SW 1271 (cell line): ENCODE results near the gene CRADD.
"Not testable (repeated sequence)": the region's sequence is repeated elsewhere in the genome, so short reads cannot be mapped to it uniquely, and the experiment has no call there.

Experiments used
- DNase-seq, 2 experiments: peaks; one replicate each; lab custom pipeline; 2025; lab: John Stamatoyannopoulos, UW

The CRADD gene

DNA sequence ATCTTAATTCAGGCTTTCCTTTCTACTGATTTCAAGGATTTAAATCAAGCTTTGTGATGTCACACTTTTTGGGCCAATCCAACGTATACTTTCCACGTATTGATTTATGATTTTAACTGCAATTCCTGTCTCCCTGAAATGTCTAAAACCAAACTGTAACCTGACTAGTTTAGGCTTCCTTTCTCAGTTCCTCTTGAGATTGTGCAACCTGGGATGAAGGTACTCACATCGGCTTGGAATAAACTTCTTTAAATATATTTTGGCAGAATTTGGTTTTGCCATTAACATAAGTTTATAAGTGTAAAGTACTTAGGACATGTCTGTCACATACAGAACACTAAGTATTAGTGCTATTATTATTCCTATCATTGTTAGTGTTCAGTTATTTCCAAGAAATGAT is 224.6 kb downstream of the CRADD start:
- no peak for DNase-seq

DNA sequence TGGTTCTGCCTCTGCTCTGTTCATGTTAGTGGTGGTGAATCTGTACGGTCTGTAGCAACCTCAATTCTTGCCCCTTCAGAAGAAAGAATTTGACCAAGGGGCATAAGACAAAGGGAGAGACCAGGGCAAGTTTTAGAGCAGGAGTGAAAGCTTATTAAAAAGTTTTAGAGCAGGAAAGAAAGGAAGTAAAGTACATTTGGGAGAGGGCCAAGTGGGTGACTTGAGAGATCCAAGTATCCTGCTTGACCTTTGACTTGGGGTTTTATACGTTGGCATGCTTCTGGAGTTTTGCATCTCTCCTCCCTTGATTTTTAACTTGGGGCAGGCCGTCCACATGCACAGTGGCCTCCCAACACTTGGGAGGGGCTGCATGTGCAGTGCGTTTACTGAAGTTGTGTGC is 225.0 kb downstream of the CRADD start:
- DNase-seq, result no peak

DNA sequence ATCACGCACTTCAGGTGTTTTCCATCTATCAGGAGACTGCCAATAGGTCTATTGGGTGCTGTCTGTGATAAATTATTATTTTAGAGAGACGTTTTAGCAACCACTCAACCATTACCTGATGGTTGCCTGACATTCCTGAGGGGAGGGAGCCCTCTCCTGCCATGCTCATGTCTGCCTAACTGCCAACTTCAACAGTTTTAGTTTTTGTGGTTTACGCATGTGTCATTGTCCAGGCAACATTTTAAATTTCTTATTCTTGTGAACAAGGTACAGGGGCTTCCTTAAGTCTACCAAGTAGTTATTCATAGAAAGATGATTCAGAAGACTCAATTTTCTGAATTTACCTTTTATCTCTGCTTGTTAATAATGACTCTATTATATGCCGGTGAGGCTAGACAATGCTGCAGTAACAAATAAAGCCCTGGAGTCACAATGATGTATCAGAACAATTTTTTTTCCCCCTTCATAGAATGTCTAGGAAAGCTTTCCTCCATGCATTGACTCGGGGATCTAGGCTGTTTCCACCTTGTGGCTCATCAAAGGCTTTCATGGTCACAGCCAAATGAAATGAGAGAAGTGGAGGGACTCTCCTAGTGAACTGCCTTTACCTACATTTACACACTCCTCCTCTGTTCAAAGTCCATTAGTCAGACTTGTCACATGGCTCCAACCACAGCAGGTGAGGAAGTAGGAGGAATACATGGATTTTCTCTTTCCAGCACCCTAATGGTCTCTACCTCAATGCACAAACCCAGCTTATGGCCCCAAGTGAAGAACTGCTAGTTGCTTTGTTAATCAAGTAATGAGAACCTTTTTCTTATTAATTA is 225.8 kb downstream of the CRADD start:
- no peak for DNase-seq

DNA sequence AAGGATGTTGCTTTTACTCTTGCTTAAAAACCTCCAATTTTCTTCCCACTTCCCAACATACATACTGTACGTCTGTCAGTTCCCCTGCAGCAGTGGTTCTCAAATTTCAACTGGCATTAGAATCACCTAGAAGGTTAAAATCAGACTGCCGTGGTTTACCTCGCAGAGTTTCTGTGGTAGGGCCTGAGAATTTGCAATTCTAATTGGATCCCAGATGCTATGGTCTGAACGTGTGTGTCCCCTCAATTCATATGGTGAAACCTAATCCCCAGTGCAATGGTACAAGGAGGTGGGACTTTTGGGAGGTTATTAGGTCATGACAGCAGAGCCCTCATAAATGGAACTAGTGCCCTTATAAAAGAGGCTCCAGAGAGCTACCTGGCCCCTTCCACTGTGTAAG is 226.9 kb downstream of the CRADD start:
- DNase-seq, result no peak

DNA sequence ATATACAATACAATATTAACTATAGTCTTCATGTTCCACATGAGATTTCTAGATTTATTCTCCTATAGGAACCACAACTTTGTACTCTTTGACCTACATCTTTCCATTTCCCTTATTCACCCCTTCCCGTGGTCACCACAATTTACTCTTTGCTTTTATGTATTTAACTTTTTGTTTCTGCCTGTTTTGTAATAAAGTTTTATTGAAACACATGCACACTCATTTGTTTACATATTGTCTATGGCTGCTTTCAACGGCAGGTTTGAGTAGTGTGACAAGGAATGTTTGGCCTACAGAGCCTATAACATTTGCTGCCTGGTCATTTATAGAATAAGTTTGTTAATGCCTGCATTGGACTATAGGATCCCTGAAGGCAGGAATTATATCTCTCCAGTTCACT is 231.1 kb downstream of the CRADD start:
- DNase-seq, result no peak

DNA sequence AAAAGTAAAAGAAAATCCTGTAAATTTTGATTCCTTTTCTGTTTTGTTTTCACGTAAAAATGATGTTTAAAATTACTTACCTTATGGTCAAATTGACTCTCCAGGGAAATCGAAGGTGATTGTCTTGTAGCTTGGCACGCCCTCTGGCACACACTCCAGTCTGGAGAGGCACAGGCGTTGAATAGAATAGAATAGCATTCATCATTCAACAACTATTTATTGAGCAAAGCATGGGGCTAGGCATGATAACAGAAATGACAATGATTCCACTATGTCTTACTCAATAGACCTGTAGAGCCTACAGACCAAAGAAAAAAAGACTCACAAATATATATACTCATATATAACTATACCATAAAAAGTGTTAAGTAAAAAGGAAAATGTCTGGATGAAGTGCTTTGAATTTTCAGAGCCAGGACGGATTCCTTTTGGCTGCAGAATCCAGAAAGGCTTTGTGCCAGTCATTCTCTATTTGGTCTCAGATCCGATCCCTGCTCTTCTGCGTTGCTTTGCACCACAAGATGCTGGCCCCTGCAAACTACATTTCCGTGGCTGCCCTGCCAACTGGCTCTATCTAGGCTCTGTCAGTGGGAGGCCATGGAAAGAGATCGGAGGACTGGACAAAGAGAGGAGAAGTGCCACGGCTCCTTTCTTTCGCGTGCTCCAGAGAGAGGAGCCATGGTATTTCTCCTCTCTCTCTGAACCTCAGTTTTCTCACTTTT is 231.8 kb downstream of the CRADD start:
- DNase-seq, result no peak

DNA sequence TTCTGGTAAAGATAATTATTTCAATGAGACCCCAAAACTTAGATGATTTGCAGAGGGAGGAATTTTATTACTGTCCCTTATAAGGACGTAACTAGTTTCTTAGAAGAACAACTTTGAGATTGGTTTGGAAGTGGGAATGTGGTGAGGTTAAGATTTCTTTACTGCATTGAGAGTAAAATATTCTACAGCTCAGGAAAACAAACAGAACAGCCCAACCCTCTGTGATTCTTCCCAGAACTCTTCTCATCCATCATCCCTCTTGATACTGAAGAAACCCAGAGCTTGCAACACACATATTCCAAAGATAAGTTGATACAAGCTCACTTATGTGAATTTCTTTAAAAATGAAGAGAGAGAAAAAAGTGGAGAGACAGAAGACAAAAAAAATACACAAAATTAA is 234.2 kb downstream of the CRADD start:
- no peak for DNase-seq

DNA sequence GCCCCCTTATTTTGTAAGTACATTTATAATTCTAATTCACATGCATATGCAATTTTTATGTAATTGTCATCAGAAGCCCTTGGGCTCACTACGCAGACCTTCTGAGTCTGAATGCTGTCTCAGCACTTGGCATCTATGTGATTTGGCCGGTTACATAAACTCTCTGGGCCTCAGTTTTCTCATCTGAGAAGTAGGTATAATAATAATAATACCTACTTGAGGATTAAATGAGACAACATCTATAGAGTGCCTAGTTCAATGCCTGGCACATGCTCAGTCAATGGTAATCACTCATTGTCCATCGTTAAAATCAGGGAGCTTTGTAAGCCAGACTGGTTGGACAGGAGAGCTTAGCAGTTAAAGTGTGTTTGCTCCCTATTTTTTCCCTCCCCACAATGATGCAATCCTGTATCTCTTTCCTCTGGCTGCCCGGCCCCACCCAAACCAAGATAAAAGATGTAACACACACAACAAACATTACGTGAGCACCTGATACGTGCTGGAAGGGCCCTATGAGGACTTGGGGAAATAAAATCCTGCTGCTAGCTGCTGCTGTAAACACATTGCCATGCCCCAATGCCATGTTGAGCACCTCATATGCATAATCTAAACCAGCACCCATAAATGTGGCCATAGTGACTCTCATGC is 235.0 kb downstream of the CRADD start:
- no peak for DNase-seq

DNA sequence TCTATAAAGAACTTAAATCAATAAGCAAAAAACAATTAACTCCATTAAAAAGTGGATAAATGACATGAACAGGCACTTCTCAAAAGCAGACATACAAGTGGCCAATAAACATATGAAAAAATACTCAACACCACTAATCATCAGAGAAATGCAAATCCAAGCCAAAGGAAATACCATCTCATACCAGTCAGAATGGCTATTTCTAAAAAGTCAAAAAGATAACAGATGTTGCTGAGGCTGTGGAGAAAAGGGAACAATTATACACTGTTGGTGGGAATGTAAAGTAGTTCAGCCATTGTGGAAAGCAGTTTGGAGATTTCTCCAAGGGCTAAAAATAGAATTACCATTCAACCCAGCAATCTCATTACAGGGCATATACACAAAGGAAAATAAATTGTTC is 236.7 kb downstream of the CRADD start:
- no peak for DNase-seq

DNA sequence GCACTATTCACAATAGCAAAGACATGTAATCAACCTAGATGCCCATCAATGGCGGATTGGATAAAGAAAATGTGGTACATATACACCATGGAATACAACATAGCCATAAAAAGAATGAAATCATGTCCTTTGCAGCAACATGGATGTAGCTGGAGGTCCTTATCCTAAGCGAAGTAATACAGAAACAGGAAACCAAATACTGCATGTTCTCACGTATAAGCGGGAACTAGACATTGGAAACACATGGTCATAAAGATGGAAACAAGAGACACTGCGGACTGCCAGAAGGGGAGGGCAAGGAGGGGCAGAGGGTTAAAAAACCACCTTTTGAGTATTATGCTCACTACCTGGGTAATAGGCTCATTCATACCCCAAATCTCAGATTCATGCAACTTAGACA is 237.1 kb downstream of the CRADD start:
- no peak for DNase-seq

DNA sequence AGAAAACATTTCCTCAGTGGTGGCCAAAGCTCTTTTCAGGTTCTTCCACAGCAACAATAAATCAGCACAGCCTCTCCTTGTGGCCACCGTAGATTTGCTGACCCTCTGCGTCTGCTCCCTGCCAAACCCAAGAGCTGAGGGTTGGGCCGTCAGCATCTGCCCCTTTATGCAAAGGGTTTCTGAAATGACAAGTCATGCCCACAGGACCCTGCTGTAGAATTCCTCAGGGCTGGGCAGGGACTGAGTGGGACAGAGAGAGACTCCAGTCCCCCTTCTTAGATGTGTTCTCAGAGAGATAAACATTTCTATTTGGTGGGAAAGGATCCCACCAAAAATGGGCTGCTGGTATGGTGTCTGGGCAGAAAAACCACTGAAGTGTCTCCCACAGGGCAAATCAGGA is 238.2 kb downstream of the CRADD start:
- DNase-seq, result no peak

DNA sequence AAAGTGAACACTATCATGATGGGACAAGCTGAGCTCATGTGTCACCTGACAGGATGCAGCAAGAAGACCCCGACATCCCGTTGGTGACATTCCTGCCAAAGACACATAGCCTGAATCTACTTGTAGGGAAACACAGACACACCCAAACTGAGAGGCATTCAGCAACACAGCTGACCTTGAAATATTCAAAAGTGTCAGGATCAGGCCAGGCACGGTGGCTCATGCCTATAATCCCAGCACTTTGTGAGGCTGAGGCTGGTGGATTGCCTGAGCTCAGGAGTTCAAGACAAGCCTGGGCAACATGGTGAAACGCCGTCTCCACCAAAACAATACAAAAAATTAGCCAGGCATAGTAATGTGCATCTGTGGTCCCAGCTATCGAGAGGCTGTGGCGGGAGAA is 239.2 kb downstream of the CRADD start:
- DNase-seq, result no peak

DNA sequence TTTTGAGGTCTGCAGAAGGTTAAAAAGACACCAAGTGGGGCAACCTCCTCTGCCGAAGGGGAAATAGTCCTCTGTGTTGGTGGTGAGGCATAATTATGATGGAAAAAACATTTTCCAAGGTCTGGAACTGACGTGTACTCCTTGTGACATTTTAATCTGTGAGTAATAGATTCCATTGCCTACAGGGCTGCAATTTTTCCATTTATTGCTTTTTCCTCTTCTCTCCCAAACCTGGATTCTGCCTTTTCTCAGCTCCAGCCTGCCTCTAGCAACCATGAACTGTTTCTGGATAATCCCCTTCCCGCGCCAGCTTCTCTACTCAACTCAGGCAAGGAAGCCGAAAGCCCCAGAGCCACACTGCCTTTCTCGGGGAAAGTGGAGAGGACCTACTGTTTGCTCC is 241.1 kb downstream of the CRADD start:
- no peak for DNase-seq

DNA sequence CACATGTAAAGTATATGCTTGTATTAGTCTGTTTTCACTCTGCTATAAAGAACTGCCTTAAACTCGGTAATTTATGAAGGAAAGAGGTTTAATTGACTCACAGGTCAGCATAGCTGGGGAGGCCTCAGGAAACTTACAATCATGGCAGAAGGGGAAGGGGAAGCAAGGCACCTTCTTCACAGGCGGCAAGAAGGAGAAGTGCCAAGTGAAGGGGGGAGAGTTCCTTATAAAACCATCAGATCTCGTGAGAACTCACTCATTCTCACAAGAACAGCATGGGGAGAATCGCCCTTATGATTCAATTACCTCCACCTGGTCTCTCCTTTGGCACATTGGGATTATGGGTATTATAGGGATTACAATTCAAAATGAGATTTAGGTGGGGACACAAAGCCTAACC is 241.7 kb downstream of the CRADD start:
- no peak for DNase-seq

DNA sequence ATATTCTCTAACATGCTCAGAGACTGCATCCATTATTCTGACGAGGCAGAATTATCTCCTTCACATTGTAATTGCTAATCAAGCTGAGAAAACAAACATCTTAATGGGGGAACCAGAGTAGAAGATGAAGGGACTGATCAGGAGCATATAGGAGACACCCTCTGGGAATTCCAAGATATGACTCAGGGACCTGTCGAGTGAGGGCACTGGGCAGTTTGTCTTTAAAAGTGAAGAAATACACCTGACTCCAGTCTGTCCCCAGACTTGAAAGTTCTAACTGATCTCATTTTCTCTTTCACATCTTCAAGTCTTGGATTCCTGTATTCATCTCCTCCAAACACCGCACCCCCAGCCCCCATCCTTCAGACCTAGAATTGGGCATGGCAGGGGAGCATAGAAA is 244.3 kb downstream of the CRADD start:
- no peak for DNase-seq

DNA sequence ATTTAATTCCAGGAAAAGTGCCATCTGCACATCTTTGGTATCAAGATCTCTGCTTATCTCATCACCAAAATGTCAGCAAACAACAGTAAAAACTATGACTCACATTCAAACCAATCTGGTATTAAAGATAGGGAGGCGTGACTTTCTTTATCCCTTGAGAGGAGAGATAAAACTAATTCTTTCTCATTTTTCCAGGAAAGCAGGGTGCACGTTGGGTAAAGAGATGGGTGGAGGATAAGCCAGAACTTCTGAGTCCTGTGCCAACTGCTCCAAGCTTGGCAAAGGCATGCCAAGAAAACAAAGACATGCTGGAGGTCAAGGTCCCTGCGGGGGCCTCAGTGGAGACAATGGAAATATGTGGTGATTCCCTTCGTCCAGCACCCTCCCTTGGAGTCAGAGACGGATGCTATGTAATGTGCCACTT is 245.4 kb downstream of the CRADD start:
- DNase-seq, result no peak

DNA sequence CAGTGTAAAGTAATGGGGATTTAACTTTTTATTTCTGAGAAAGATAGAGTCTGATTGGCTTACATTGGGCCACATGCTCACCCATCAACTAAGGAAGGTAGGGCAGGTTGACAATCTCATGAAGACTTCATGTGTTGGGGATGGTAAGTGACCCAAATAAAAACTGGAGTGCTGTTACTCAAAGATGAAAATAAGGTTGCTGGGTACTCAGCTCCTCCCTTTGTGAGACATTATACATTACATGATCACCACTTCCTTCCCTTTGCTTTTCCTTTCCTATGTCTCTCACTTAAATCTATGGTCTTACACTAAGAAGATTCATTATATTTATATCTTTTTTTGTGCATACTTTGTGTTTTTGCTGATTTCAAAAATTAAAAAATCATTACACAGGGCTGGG is 247.2 kb downstream of the CRADD start:
- DNase-seq, result no peak

DNA sequence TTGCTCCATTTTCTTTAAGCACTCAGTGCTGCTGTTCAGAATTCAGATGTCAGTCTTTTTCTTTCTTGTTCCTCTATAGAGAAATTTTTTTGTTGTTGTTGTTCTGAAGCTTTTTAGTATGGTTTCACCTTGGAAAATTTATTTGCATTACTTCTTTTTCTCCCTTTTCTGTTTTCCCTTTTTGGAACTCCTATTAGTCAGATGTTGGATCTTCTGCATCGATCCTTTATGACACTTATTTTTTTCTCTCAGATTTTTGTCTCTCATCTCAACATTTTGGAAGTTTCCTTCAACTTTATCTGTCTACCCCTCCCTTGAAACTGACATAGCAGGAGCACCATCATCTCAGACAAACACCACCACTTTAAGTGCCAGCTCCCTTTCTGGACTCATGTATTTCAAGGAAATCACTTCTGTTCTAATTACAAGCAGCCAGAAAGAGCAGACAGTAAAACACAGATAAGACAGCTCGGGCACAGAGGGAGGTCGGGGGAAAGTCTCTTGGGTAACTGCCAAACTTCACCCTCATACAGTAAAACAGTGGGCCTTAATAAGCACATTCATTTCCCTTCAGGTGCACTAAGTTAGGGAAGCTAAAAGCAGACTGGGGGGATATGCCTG is 248.5 kb downstream of the CRADD start:
- DNase-seq, result no peak

DNA sequence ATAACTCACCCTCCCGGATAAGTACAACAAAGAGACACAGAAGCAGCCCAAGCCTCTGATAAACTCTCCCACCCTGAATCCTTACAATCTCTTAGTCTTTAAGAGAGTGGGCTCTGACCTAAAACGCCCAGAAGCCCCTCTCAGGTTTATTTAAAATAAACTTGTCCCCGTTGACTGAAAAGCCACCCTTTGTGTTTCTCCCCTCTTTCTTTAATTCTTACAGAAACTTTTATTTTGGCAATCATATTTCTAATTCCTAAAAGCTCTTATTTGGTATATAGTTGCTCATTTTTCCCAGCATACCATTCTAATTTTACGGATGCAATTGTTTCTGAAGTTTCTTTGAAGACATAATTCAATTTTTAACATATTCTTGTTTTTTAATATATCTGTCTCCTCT is 249.1 kb downstream of the CRADD start:
- DNase-seq, result no peak

DNA sequence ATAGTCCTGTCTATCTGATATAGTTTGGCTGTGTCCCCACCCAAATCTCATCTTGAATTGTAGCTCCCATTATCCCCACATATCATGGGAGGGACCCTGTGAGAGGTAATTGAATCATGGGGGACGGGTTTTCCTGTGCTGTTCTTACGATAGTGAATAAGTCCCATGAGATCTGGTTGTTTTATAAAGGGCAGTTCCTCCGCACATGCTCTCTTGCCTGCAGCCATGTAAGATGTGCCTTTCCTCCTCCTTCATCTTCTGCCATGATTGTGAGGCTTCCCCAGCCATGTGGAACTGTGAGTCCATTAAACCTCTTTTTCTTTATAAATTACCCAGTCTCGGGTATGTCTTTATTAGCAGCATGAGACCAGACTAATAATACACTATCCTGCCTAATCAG is 251.9 kb downstream of the CRADD start:
- not testable (repeated sequence) for DNase-seq

DNA sequence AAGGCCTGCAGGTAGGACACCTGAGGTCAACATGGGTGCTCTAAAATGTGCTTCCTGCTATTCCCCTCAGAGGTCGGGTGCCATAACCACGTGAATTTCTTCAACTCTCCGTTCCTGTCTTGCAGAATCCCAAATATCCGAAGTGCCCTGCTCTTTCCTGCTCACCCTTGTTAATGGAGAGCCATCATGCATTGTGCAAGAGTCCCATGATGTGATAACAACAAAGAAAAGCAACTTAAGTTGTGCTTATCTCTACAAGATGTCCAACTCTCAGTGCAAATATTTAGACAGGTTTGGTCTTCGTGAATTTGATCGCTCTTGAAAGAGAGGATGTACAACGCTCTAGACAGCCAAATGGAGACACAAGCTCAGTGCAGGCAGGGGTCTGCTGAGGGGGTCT is 260.6 kb downstream of the CRADD start:
- no peak for DNase-seq

DNA sequence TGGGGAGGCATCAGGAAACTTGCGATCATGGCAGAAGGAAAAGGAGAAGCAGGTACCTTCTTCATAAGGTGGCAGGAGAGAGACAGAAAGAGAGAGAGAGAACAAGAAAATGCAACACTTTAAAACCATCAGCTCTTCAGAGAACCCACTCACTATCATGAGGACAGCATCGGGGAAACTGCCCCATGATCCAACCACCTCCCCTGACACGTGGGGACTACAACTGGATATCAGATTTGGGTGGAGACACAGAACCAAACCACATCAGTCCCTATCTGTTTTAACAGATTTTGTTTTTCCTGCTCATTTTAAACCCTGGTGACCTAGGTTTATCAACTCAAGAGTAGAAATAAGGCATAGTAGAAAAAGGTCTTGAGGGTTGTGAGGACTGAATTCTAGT is 261.1 kb downstream of the CRADD start:
- no peak for DNase-seq

DNA sequence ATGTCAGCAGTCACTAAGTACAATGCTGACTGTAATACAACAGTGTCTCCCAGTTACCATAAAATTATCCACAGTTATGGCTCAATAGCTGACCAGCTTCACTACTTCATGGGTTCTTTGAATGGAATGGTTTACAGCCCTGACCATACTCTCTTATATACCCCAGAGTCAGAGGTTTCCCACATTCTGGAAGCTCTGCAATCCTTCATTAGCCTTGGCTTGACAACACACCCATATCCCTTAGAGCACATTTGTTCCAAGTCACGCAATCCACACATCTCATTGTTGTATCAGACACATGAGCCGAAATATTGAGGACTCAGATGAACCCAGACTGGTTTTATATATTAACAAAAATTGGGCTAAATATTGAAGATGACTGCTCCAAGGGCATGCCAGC is 261.8 kb downstream of the CRADD start:
- DNase-seq, result no peak
